Measurements from ENCODE around the gene RNF224. TPM values are rescaled to one million over a fixed set of nuclear protein-coding genes. Genes with fewer than 3 reads are reported as not detected.

The RNF224 gene
- total and polyA plus RNA-seq, 2 of the 13 experiments (the other 11 are each of a cell fraction or from before 2014, with no cell fraction given): 0.09 TPM; not detected in 1

GRCh38 chr9:137217276-137218211 is 9.8 kb upstream of the RNF224 start (continued):
- TF ChIP-seq HNF1A (IDR thresholded peaks at IDR 0.05; ENCODE audit: low read depth) (no peak), HNF1A (CRISPR knock-in tag; IDR thresholded peaks at IDR 0.05; ENCODE audit: borderline replicate concordance) (peak; percentile 17; the same call in 1 of the 2 replicates), PTBP1 (IDR thresholded peaks at IDR 0.05; ENCODE audit: low read depth, low read length, poor library complexity, severe bottlenecking) (peak; percentile 25), HDAC2 (CRISPR knock-in tag; IDR thresholded peaks at IDR 0.05) (peak; percentile 21; the same call in 1 of the 2 replicates), ERF (CRISPR knock-in tag; IDR thresholded peaks at IDR 0.05) (peak; percentile 59), SNAI1 (CRISPR knock-in tag; IDR thresholded peaks at IDR 0.05; ENCODE audit: borderline replicate concordance) (0 out of 2 replicates have a peak, but pooled peaks have one; percentile 64), FOXO4 (CRISPR knock-in tag; conservative IDR thresholded peaks at IDR 0.05) (no peak), SALL1 (CRISPR knock-in tag; IDR thresholded peaks at IDR 0.05) (no peak; the same call in 1 of the 2 replicates), NCOA5 (CRISPR knock-in tag; IDR thresholded peaks at IDR 0.05) (no peak), SIN3A (IDR thresholded peaks at IDR 0.05; ENCODE audit: borderline replicate concordance, low read depth, low read length) (no peak; the same call in 1 of the 2 replicates), HMGXB4 (CRISPR knock-in tag; IDR thresholded peaks at IDR 0.05; ENCODE audit: borderline replicate concordance in 1 of 2, low read depth in 1 of 2) (no peak; a peak in 2 of 4 replicates), ZFAT (CRISPR knock-in tag; conservative IDR thresholded peaks at IDR 0.05) (no peak), LCORL (IDR thresholded peaks at IDR 0.05) (no peak), LCORL (CRISPR knock-in tag; IDR thresholded peaks at IDR 0.05) (peak; percentile 69), TOE1 (CRISPR knock-in tag; IDR thresholded peaks at IDR 0.05) (no peak), ZFP36L1 (CRISPR knock-in tag; IDR thresholded peaks at IDR 0.05) (no peak)
